HepG2 (cell line): ENCODE results near the gene INO80C. TPM values are rescaled to one million over a fixed set of nuclear protein-coding genes. Genes with fewer than 3 reads are reported as not detected.
A peak's percentile ranks its signal among the peaks of the same experiment; 100 is the strongest.

Experiments used
- AGO2 ChIP-seq: fragments of 200-400 bp; formaldehyde crosslinking; optimal IDR thresholded peaks from 2 replicates; pipeline ENCODE3; 2017; ENCODE audit warnings: mild to moderate bottlenecking, low read depth, low read length, moderate library complexity
- CREBL2 ChIP-seq: sonication (generic); formaldehyde crosslinking; IDR thresholded peaks from 2 replicates; pipeline ENCODE4 v1.8.1; 2023; ENCODE audit warnings: missing genetic modification reagents, mild to moderate bottlenecking, borderline replicate concordance
- KDM4B ChIP-seq: sonication (generic); formaldehyde crosslinking; IDR thresholded peaks from 2 replicates; pipeline ENCODE4 v1.4.0; 2020; ENCODE audit warnings: missing genetic modification reagents
- MYNN ChIP-seq: sonication (generic); formaldehyde crosslinking; IDR thresholded peaks from 2 replicates; pipeline ENCODE4 v1.4.0; 2020; ENCODE audit warnings: mild to moderate bottlenecking, low read depth, missing genetic modification reagents
- SOX5 ChIP-seq: IDR thresholded peaks from 2 replicates; pipeline ENCODE4 v1.6.1; 2016; ENCODE audit warnings: borderline replicate concordance
- SOX6 ChIP-seq, 2 experiments: fragments of 450-650 bp in 1 of 2; sonication (generic) in 1 of 2; formaldehyde crosslinking in 1 of 2; IDR thresholded peaks; 2 replicates each; pipeline versions ENCODE4 v1.4.0 to v1.6.1; 2017 to 2020; ENCODE audit warnings: antibody characterized with exemption in 1 of 2, mild to moderate bottlenecking in 1 of 2, missing genetic modification reagents in 1 of 2
- SRSF9 ChIP-seq: fragments of 200-400 bp; formaldehyde crosslinking; IDR thresholded peaks from 2 replicates; pipeline ENCODE4 v1.6.1; 2018; ENCODE audit warnings: borderline replicate concordance, mild to moderate bottlenecking, low read depth, low read length; ENCODE audit not compliant: insufficient read depth, poor library complexity, severe bottlenecking
- TARDBP ChIP-seq: sonication (generic); formaldehyde crosslinking; IDR thresholded peaks from 2 replicates; pipeline ENCODE4 v1.8.0; 2022; ENCODE audit warnings: mild to moderate bottlenecking, missing genetic modification reagents
- TBL1XR1 ChIP-seq: fragments of 150-350 bp; IDR thresholded peaks from 2 replicates; pipeline ENCODE4 v1.6.1; 2014; ENCODE audit warnings: borderline replicate concordance, low read length; ENCODE audit not compliant: partially characterized antibody
- ZHX1 ChIP-seq: sonication (generic); formaldehyde crosslinking; IDR thresholded peaks from 2 replicates; pipeline ENCODE4 v1.8.1; 2022; ENCODE audit warnings: low read depth, mild to moderate bottlenecking, missing genetic modification reagents
- ZNF33A ChIP-seq: sonication (generic); formaldehyde crosslinking; IDR thresholded peaks from 2 replicates; pipeline ENCODE4 v1.5.1; 2020; ENCODE audit warnings: missing genetic modification reagents, mild to moderate bottlenecking, moderate library complexity, borderline replicate concordance
- ZSCAN29 ChIP-seq: sonication (generic); formaldehyde crosslinking; conservative IDR thresholded peaks from 2 replicates; pipeline ENCODE4 v1.4.0; 2020; ENCODE audit warnings: mild to moderate bottlenecking, missing genetic modification reagents
- polyA plus RNA-seq, 8 experiments: library from polyadenylated mRNA; depleted of rRNA in 3 of 8; stranded (reverse) in 7 of 8; unstranded in 1 of 8; fragments of >200 nt; fragmentation: Illumina TruSeq in 4 of 8; extraction: Trizol in 4 of 8; gene quantifications; 2 replicates each; pipeline versions ENCODE4 v1.2.1 to v1.2.3, GENCODE V29; 2011 to 2016; ENCODE audit warnings: low read depth in 4 of 8, missing spikeins in 1 of 8, mixed read lengths in 1 of 8; ENCODE audit not compliant: insufficient read depth in 1 of 8
- total RNA-seq, 5 experiments: library from RNA; depleted of rRNA; stranded (reverse); fragments of >200 nt; fragmentation: Illumina TruSeq; extraction: Trizol; gene quantifications; 2 replicates each; pipeline ENCODE4 v1.2.3, GENCODE V29; 2016; ENCODE audit warnings: low read depth in 1 of 5
- TF ChIP-seq, protein P1 (sequence below): IDR thresholded peaks from 2 replicates; pipeline ENCODE4 v1.6.1; 2018; ENCODE audit warnings: missing genetic modification reagents, mild to moderate bottlenecking, missing compliant biosample characterization
- TF ChIP-seq, protein P2 (sequence below): sonication (generic); formaldehyde crosslinking; IDR thresholded peaks from 2 replicates; pipeline ENCODE4 v1.9.0; 2021; ENCODE audit warnings: missing genetic modification reagents, borderline replicate concordance
- TF ChIP-seq, protein P3 (sequence below): sonication (generic); formaldehyde crosslinking; IDR thresholded peaks from 2 replicates; pipeline ENCODE4 v1.4.0; 2020; ENCODE audit warnings: missing genetic modification reagents

INO80C gene
- total and polyA plus RNA-seq, 2 of the 13 experiments (the other 11 are each of a cell fraction or from before 2014, with no cell fraction given), result 8.2 to 15.4 TPM

GRCh38 chr18:35519148-35519899 is 21.6 kb upstream of the INO80C start (continued):
- TF ChIP-seq ZHX1 (CRISPR knock-in tag) (no peak), SOX5 (CRISPR knock-in tag) (peak; percentile 31; the same call in 1 of the 2 replicates), KDM4B (CRISPR knock-in tag) (no peak), TBL1XR1 (no peak), ZNF33A (CRISPR knock-in tag) (no peak), ZSCAN29 (CRISPR knock-in tag) (no peak), AGO2 (no peak), TARDBP (CRISPR knock-in tag) (no peak), SOX6 (IDR thresholded peaks at IDR 0.05) (no peak), SOX6 (CRISPR knock-in tag; IDR thresholded peaks at IDR 0.05) (peak; percentile 49; the same call in 1 of the 2 replicates), CREBL2 (CRISPR knock-in tag) (no peak), MYNN (CRISPR knock-in tag) (no peak), SRSF9 (no peak)
- TF ChIP-seq, protein P1, sequence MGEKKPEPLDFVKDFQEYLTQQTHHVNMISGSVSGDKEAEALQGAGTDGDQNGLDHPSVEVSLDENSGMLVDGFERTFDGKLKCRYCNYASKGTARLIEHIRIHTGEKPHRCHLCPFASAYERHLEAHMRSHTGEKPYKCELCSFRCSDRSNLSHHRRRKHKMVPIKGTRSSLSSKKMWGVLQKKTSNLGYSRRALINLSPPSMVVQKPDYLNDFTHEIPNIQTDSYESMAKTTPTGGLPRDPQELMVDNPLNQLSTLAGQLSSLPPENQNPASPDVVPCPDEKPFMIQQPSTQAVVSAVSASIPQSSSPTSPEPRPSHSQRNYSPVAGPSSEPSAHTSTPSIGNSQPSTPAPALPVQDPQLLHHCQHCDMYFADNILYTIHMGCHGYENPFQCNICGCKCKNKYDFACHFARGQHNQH (CRISPR knock-in tag), result no peak
- TF ChIP-seq, protein P2, sequence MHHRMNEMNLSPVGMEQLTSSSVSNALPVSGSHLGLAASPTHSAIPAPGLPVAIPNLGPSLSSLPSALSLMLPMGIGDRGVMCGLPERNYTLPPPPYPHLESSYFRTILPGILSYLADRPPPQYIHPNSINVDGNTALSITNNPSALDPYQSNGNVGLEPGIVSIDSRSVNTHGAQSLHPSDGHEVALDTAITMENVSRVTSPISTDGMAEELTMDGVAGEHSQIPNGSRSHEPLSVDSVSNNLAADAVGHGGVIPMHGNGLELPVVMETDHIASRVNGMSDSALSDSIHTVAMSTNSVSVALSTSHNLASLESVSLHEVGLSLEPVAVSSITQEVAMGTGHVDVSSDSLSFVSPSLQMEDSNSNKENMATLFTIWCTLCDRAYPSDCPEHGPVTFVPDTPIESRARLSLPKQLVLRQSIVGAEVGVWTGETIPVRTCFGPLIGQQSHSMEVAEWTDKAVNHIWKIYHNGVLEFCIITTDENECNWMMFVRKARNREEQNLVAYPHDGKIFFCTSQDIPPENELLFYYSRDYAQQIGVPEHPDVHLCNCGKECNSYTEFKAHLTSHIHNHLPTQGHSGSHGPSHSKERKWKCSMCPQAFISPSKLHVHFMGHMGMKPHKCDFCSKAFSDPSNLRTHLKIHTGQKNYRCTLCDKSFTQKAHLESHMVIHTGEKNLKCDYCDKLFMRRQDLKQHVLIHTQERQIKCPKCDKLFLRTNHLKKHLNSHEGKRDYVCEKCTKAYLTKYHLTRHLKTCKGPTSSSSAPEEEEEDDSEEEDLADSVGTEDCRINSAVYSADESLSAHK (CRISPR knock-in tag), result no peak
- TF ChIP-seq, protein P3, sequence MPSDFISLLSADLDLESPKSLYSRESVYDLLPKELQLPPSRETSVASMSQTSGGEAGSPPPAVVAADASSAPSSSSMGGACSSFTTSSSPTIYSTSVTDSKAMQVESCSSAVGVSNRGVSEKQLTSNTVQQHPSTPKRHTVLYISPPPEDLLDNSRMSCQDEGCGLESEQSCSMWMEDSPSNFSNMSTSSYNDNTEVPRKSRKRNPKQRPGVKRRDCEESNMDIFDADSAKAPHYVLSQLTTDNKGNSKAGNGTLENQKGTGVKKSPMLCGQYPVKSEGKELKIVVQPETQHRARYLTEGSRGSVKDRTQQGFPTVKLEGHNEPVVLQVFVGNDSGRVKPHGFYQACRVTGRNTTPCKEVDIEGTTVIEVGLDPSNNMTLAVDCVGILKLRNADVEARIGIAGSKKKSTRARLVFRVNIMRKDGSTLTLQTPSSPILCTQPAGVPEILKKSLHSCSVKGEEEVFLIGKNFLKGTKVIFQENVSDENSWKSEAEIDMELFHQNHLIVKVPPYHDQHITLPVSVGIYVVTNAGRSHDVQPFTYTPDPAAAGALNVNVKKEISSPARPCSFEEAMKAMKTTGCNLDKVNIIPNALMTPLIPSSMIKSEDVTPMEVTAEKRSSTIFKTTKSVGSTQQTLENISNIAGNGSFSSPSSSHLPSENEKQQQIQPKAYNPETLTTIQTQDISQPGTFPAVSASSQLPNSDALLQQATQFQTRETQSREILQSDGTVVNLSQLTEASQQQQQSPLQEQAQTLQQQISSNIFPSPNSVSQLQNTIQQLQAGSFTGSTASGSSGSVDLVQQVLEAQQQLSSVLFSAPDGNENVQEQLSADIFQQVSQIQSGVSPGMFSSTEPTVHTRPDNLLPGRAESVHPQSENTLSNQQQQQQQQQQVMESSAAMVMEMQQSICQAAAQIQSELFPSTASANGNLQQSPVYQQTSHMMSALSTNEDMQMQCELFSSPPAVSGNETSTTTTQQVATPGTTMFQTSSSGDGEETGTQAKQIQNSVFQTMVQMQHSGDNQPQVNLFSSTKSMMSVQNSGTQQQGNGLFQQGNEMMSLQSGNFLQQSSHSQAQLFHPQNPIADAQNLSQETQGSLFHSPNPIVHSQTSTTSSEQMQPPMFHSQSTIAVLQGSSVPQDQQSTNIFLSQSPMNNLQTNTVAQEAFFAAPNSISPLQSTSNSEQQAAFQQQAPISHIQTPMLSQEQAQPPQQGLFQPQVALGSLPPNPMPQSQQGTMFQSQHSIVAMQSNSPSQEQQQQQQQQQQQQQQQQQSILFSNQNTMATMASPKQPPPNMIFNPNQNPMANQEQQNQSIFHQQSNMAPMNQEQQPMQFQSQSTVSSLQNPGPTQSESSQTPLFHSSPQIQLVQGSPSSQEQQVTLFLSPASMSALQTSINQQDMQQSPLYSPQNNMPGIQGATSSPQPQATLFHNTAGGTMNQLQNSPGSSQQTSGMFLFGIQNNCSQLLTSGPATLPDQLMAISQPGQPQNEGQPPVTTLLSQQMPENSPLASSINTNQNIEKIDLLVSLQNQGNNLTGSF (CRISPR knock-in tag), result no peak
